ENCODE data around the gene USF3.

GRCh38 chr3:113614402-113614801, 82.0 kb downstream of the USF3 start:
- TF ChIP-seq CTCF (IDR thresholded peaks at IDR 0.05) (no peak), EZH2 (IDR thresholded peaks at IDR 0.05) (no peak), EZH2phosphoT487 (IDR thresholded peaks at IDR 0.05) (no peak)
